ENCODE results near the gene PCBP2. TPM values are rescaled to one million over a fixed set of nuclear protein-coding genes. Genes with fewer than 3 reads are reported as not detected.
"Not testable (repeated sequence)": the region's sequence is repeated elsewhere in the genome, so short reads cannot be mapped to it uniquely, and the experiment has no call there.

PCBP2 gene
- polyA plus RNA-seq, 3 donors = 79.6 to 588 (median 81.9) TPM

GRCh38 chr12:53480491-53481442, 28.9 kb downstream of the PCBP2 start:
- H3K36me3 Mint-ChIP-seq = peaks cover 67 to 79% of the 10 kb centered on the region in 2 donors
- Histone ChIP-seq H4K20me1 (ENCODE audit: insufficient read depth, low read length) (peaks cover 95% of the 10 kb centered on the region), H3K27me3 (ENCODE audit: control insufficient read depth in 2 of 2, insufficient read depth in 2 of 2, low read length in 2 of 2) (no peaks in the 10 kb centered on the region), H3K9ac (ENCODE audit: insufficient read depth, low read length, poor library complexity, severe bottlenecking) (no peak overlapping the region), H3K4me1 (ENCODE audit: control insufficient read depth in 1 of 2, insufficient read depth in 2 of 2, low read length in 2 of 2) (no peaks in the 10 kb centered on the region), H3K4me3 (replicated peaks in 1 of 3; ENCODE audit: low read depth in 2 of 3, low read length in 3 of 3) (no peak overlapping the region), H3K27ac (ENCODE audit: low read depth in 1 of 2, low read length in 2 of 2) (no peak overlapping the region), H3K4me2 (replicated peaks; ENCODE audit: extremely low read depth, low read length, poor library complexity, severe bottlenecking) (no peak overlapping the region), H3K9me3 (replicated peaks in 1 of 2; ENCODE audit: control insufficient read depth in 1 of 2, insufficient read depth in 1 of 2, low read length in 2 of 2) (no peaks in the 10 kb centered on the region), H3K36me3 (replicated peaks in 1 of 2; ENCODE audit: control insufficient read depth in 1 of 2, insufficient read depth in 2 of 2, low read length in 2 of 2) (peaks cover 83 to 100% of the 10 kb centered on the region in 2 donors), H2AFZ (ENCODE audit: insufficient read depth, low read depth, low read length, poor library complexity, severe bottlenecking) (no peak overlapping the region), H3K79me2 (ENCODE audit: insufficient read depth, low read length) (peaks cover 26% of the 10 kb centered on the region)
- peaks cover 0 to 1% (median 0%) of the 10 kb centered on the region in 7 donors for H3K9me3 Mint-ChIP-seq
- peak overlapping the region in 2 of 7 donors; percentile 53 to 54 for H3K27ac Mint-ChIP-seq
- WGBS (ENCODE audit: insufficient coverage) = no CpG with 5 or more reads among the region's 12 CpGs
- H3K27me3 Mint-ChIP-seq (ENCODE audit: low read depth in 3 of 3) = peaks cover 0 to 2% (median 1%) of the 10 kb centered on the region in 3 donors
- H3K4me3 Mint-ChIP-seq = no peak overlapping the region
- H3K4me1 Mint-ChIP-seq = no peaks in the 10 kb centered on the region
- no peak for DNase-seq
- no peak for TF ChIP-seq CTCF (IDR thresholded peaks at IDR 0.05)
- intact Hi-C loops (cut with micrococcal nuclease) = no loop called here

- H3K4me3 Mint-ChIP-seq; H3K9ac ChIP-seq (ENCODE audit: insufficient read depth, low read length, poor library complexity, severe bottlenecking); H2AFZ ChIP-seq (ENCODE audit: insufficient read depth, low read depth, low read length, poor library complexity, severe bottlenecking); H3K27me3 ChIP-seq (ENCODE audit: control insufficient read depth in 2 of 2, insufficient read depth in 2 of 2, low read length in 2 of 2); H3K9me3 ChIP-seq (replicated peaks in 1 of 2; ENCODE audit: control insufficient read depth in 1 of 2, insufficient read depth in 1 of 2, low read length in 2 of 2); intact Hi-C loops (cut with micrococcal nuclease); H3K4me1 Mint-ChIP-seq; H3K4me3 ChIP-seq (replicated peaks in 1 of 3; ENCODE audit: low read depth in 2 of 3, low read length in 3 of 3); H3K4me2 ChIP-seq (replicated peaks; ENCODE audit: extremely low read depth, low read length, poor library complexity, severe bottlenecking); DNase-seq; H3K27me3 Mint-ChIP-seq (ENCODE audit: low read depth in 3 of 3); H3K4me1 ChIP-seq (ENCODE audit: control insufficient read depth in 1 of 2, insufficient read depth in 2 of 2, low read length in 2 of 2); H3K9me3 Mint-ChIP-seq: not testable (repeated sequence)
- Histone ChIP-seq H3K79me2 (ENCODE audit: insufficient read depth, low read length) (peaks cover 19% of the 10 kb centered on the region), H4K20me1 (ENCODE audit: insufficient read depth, low read length) (peaks cover 95% of the 10 kb centered on the region), H3K27ac (ENCODE audit: low read depth in 1 of 2, low read length in 2 of 2) (peak overlapping the region in 1 of 2 donors; percentile 51), H3K36me3 (replicated peaks in 1 of 2; ENCODE audit: control insufficient read depth in 1 of 2, insufficient read depth in 2 of 2, low read length in 2 of 2) (peaks cover 83 to 100% of the 10 kb centered on the region in 2 donors)
- WGBS (ENCODE audit: insufficient coverage) = 98% methylated on average over 5 of the region's 6 CpGs
- H3K27ac Mint-ChIP-seq = peak overlapping the region in 2 of 7 donors; percentile 53 to 54
- peaks cover 62 to 76% of the 10 kb centered on the region in 2 donors for H3K36me3 Mint-ChIP-seq
Measured at GRCh38 chr12:53481458-53481857, 29.6 kb downstream of the PCBP2 start.

Data from CD14-positive monocyte (primary cell).